Skeletal muscle satellite cell (primary cell): ENCODE data around the gene STIM2.

Experiments
- H3K27me3 ChIP-seq: 2 replicates; pipeline ENCODE4 v1.7.0; 2013; ENCODE audit warnings: low read length; ENCODE audit not compliant: control insufficient read depth, insufficient read depth
- H3K36me3 ChIP-seq: 2 replicates; pipeline ENCODE4 v1.7.0; 2013; ENCODE audit warnings: mild to moderate bottlenecking, control low read depth, low read length; ENCODE audit not compliant: insufficient read depth
- H3K4me1 ChIP-seq: 2 replicates; pipeline ENCODE4 v1.7.0; 2013; ENCODE audit warnings: low read length; ENCODE audit not compliant: control insufficient read depth, insufficient read depth
- H3K4me2 ChIP-seq: 2 replicates; pipeline ENCODE4 v1.7.0; 2013; ENCODE audit warnings: mild to moderate bottlenecking, low read length
- H3K4me3 ChIP-seq: 2 replicates; pipeline ENCODE4 v1.7.0; 2013; ENCODE audit warnings: low read length
- H3K9ac ChIP-seq: 2 replicates; pipeline ENCODE4 v1.7.0; 2013; ENCODE audit warnings: mild to moderate bottlenecking, low read depth, low read length, moderate library complexity
- H3K9me3 ChIP-seq: replicated peaks from 2 replicates; pipeline ENCODE4 v1.7.0; 2013; ENCODE audit warnings: mild to moderate bottlenecking, control low read depth, low read length

Gene STIM2

DNA sequence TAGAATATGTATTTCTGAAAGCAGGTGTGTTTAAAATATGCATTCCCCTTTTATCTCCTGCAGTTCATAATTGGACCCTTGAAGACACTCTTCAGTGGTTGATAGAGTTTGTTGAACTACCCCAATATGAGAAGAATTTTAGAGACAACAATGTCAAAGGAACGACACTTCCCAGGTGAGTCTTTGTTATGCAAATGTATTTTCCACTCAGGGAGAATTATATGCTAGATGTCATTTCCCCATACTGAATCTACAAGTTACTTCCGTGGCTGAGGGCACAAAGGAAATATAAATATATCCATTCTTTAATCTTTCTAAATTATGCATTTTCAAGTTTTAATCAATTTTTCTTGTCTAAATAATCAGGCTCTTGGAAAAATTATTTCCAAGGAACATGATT, 134.7 kb downstream of the STIM2 start:
- Histone ChIP-seq H3K4me1 (peaks cover 26% of the 10 kb centered on the region), H3K9me3 (no peaks in the 10 kb centered on the region), H3K9ac (no peak overlapping the region), H3K36me3 (peaks cover 4% of the 10 kb centered on the region), H3K27me3 (no peaks in the 10 kb centered on the region), H3K4me2 (no peak overlapping the region), H3K4me3 (no peak overlapping the region)

DNA sequence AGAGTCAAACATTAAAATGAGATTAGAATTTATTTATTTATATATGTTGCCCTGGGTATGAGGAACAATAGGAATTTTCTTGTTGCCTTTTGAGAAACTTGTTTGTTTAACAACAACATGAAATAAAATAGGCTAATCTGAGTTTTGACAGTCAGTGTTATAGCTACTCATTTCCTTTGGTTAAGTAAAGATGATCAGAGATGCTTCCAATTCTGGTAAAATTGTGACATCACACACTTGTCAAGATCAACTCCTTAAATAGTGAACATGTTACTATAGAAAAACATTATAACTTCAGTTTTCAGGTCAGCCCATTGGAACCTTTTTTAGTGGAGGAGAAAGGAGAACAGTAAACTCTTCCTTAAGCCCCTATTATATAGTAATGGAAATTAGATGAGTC, 136.1 kb downstream of the STIM2 start:
- H3K36me3 ChIP-seq: peaks cover 4% of the 10 kb centered on the region
- no peaks in the 10 kb centered on the region for H3K27me3 ChIP-seq
- no peak overlapping the region for H3K9ac ChIP-seq
- H3K4me2 ChIP-seq: no peak overlapping the region
- no peak overlapping the region for H3K4me3 ChIP-seq
- no peaks in the 10 kb centered on the region for H3K9me3 ChIP-seq
- peaks cover 34% of the 10 kb centered on the region for H3K4me1 ChIP-seq

DNA sequence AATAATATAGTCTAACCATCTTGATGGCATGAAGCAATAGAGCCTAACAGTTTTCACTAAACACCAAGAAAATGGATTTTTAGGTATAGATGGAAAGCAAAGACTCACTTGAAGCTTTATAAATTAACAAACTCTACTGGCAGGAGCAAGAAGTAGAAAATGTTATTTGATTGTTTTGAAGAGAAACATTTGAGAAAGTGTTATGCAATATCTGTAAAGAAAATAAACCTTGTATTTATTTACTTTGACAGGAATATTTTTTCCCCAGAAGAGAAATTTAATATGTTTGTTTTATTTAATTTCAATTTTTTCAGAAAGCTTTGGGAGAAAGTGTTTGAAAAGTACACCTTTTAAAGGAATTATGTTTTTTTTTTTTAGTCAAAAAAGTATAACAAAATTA, 139.0 kb downstream of the STIM2 start:
- Histone ChIP-seq H3K9ac (no peak overlapping the region), H3K4me2 (peak overlapping the region; percentile 16), H3K36me3 (peaks cover 4% of the 10 kb centered on the region), H3K9me3 (no peaks in the 10 kb centered on the region), H3K4me3 (no peak overlapping the region), H3K4me1 (peaks cover 37% of the 10 kb centered on the region), H3K27me3 (no peaks in the 10 kb centered on the region)

DNA sequence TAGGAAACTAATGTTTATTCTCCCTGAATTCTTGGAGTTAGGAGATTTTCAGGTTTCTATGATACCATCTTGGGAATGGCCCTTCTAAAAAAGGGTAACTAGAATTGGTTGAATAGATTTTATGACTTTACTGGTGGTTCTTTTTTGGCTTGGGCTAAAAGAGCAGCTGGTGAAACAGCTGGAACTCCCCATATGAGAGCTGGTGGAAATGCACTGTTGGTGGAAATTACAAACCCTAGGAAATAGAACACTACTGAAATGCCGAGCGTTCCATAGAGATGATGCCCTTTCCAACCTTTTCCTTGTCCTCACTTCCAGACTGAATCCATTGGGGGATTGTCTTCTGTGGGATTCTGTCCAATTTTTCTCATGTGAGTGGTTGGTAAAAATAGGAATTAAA, 139.5 kb downstream of the STIM2 start:
- Histone ChIP-seq H3K36me3 (peaks cover 4% of the 10 kb centered on the region), H3K4me2 (peak overlapping the region; percentile 16), H3K9me3 (no peaks in the 10 kb centered on the region), H3K4me3 (no peak overlapping the region), H3K4me1 (peaks cover 42% of the 10 kb centered on the region), H3K9ac (no peak overlapping the region), H3K27me3 (no peaks in the 10 kb centered on the region)

DNA sequence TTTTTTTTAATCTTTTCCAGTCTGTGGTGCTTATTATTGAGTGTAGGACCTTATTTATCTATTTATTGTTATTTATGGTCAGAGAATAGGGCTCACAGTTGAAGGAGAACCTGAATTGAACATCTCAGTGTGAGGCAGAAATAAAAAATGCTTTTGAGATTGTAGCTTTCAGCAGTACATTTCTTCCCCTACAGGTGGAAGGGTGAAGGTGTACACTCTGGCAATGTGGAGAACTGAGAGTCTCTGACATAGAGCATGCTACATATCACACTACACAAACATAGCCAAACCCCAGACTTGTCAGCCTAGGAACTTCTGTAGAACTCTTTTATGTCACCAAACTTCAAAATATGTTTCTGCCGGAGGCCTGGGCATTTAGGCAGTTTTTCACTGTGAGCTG, 140.2 kb downstream of the STIM2 start:
- H3K4me2 ChIP-seq: no peak overlapping the region
- peaks cover 46% of the 10 kb centered on the region for H3K4me1 ChIP-seq
- no peak overlapping the region for H3K4me3 ChIP-seq
- no peaks in the 10 kb centered on the region for H3K27me3 ChIP-seq
- peaks cover 4% of the 10 kb centered on the region for H3K36me3 ChIP-seq
- no peaks in the 10 kb centered on the region for H3K9me3 ChIP-seq
- no peak overlapping the region for H3K9ac ChIP-seq

DNA sequence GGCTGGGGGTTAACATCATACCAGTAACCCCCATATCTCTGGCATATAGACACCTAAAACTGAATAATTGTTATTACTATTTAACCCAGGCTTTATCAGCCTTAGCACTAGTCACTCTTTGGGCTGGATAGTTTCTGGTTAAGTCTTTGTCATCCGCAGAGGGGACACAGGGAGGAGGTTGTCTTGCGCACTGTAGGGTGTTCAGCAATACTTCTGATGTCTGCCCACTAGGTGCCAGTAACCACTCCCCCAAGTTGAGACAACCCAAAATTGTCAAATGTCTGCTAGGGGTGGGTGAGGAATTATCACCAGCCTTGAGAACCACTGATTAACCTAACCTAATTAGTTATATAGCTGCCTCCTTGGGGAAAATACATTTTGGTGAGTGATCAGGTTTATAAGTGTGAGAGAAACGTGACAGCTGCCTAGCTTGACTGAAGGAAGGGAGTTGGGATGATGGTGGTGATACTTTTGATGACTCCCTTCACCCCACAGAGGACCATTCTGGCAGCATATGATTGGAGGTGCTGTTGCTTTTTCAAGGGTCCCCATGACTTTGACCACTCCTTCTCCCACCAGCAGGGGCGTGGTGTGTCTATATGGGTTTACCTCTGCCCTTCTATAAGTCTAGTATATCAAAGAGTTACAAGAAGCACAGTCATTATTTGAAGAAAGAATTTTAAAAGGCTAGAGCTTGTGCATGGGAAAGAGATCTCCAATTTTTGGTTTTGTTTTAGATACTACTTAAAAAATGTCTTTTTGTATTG, 140.9 kb downstream of the STIM2 start:
- H3K4me2 ChIP-seq: no peak overlapping the region
- no peaks in the 10 kb centered on the region for H3K27me3 ChIP-seq
- H3K4me3 ChIP-seq: no peak overlapping the region
- peaks cover 53% of the 10 kb centered on the region for H3K4me1 ChIP-seq
- H3K9ac ChIP-seq: no peak overlapping the region
- H3K36me3 ChIP-seq: no peaks in the 10 kb centered on the region
- H3K9me3 ChIP-seq: no peaks in the 10 kb centered on the region

DNA sequence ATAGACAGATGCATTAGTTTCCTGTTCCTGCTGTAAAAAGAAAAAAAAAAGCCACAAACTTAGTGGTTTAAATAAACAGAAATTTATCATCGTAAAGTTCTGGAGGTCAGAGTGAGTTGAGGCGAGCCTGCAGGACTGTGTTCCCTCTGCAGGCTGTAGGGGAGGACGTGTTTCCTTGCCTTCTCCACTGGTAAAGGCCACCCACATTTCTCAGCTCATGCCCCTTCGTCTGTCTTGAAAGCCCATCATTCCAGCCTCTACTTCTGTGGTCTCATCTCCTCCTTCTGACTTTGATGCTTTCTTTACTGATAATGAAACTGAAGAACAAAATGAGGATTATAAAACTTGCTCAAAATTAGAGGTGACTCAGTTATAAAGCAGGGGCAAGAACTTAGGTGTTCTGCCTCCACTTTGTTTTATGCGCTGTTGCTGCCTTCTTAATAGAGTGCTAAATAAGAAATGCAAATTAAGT, 143.0 kb downstream of the STIM2 start:
- Histone ChIP-seq H3K9me3 (no peaks in the 10 kb centered on the region), H3K27me3 (no peaks in the 10 kb centered on the region), H3K9ac (no peak overlapping the region), H3K4me3 (no peak overlapping the region), H3K4me2 (peak overlapping the region; percentile 23), H3K36me3 (no peaks in the 10 kb centered on the region), H3K4me1 (peaks cover 74% of the 10 kb centered on the region)

DNA sequence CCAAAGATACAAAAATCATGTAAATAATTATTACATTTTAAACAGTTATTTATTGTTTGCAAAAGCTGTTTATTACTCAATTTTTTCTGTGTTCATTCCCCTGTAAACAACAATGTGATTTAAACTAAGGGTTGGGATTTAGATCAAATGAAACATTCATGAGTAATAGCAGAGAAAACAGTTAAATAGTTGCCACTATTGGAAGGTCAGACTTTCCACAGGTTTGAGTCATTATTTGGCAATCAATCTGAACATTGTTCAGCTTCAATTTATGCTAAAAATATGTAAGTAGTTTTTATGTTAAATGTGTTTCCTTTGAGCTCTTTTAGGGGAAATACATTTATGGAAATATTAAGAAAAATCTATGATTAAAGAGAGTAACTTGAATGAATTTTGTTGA, 144.9 kb downstream of the STIM2 start:
- Histone ChIP-seq H3K9me3 (no peaks in the 10 kb centered on the region), H3K4me1 (peaks cover 73% of the 10 kb centered on the region), H3K27me3 (no peaks in the 10 kb centered on the region), H3K4me3 (peak overlapping the region; percentile 49), H3K9ac (peak overlapping the region; percentile 48), H3K36me3 (no peaks in the 10 kb centered on the region), H3K4me2 (peak overlapping the region; percentile 79)

DNA sequence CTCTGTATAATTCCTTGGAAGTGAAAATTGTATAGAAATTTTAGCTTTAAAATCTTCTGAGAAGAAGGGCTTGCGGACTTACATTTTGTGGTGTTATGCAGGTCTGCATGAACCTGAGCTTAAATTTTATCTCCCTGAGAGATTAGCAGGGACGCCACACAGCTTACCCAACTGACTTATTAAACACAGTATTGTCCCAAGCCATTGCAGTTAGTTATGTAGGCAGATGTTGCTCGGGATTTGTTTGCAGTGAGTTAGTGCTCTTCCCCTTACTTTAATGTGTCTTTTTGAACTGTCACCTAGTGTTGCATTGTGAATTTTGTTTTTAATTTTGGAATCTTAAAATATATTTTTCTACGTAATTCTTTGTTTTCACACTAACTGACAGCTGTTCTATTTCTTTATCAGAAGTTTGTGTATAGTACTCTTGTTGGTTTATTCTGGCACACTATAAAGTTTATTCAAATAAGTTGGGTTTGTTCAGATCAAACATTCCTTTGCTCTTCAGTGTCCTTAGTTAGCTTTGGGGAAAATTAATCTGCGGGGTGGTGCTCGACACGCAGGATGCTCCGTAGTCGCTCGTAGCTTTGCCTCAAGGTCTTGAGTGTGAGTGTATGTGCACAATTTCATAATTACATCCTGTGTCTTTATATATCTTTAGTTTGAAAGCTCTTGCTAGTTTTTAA, 145.4 kb downstream of the STIM2 start:
- Histone ChIP-seq H3K9ac (peak overlapping the region; percentile 48), H3K4me3 (peak overlapping the region; percentile 49), H3K9me3 (no peaks in the 10 kb centered on the region)

DNA sequence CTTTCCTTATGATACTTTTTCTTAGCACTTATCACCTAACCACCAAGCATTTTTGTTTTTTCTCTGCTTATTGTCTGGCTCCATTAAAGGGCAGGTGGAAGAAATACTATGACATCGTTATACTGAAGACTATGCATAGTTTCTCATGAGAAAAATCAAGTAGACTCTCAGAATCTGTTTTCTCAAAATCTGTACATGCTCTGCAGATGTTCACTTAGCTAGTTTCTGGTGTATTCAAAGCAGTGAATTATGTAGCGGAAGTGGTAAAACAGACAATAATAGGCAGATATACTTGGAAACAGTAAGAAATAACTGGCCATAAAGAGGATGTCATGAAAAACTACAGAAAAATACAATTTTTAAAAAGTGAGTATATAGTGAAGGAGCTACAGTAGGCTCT, 146.0 kb downstream of the STIM2 start:
- Histone ChIP-seq H3K27me3 (no peaks in the 10 kb centered on the region), H3K9ac (peak overlapping the region; percentile 48), H3K4me2 (peak overlapping the region; percentile 79), H3K36me3 (no peaks in the 10 kb centered on the region), H3K9me3 (no peaks in the 10 kb centered on the region), H3K4me3 (peak overlapping the region; percentile 49), H3K4me1 (peaks cover 67% of the 10 kb centered on the region)

More for the DNA sequence above, 145.4 kb downstream of the STIM2 start:
- Histone ChIP-seq H3K36me3 (no peaks in the 10 kb centered on the region), H3K4me2 (peak overlapping the region; percentile 79), H3K27me3 (no peaks in the 10 kb centered on the region), H3K4me1 (peaks cover 68% of the 10 kb centered on the region)

DNA sequence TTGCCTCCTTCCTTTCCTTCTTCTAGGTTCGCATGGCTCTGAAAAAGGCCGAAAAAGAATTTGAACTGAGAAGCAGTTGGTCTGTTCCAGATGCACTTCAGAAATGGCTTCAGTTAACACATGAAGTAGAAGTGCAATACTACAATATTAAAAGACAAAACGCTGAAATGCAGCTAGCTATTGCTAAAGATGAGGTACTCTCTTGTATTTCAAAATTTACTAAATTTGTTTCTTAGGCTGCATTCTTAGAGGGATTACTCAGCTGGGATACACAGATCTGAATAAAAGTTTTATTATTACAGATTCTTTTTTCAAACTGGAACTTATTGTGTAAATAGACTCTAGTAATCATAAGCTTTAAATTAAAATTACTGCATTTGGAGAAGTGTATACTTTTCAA, 146.9 kb downstream of the STIM2 start:
- H3K4me1 ChIP-seq: peaks cover 67% of the 10 kb centered on the region
- H3K27me3 ChIP-seq: no peaks in the 10 kb centered on the region
- peak overlapping the region; percentile 48 for H3K9ac ChIP-seq
- no peaks in the 10 kb centered on the region for H3K9me3 ChIP-seq
- H3K36me3 ChIP-seq: no peaks in the 10 kb centered on the region
- H3K4me2 ChIP-seq: peak overlapping the region; percentile 79
- peak overlapping the region; percentile 33 for H3K4me3 ChIP-seq
